ENCODE data around the gene PTCRA.

Gene PTCRA

GRCh38 chr6:42914546-42914945 is 1.3 kb upstream of the PTCRA start:
- H3K4me3 ChIP-seq (ENCODE audit: low read depth, low read length), result no peak overlapping the region
- TF ChIP-seq, protein P1, sequence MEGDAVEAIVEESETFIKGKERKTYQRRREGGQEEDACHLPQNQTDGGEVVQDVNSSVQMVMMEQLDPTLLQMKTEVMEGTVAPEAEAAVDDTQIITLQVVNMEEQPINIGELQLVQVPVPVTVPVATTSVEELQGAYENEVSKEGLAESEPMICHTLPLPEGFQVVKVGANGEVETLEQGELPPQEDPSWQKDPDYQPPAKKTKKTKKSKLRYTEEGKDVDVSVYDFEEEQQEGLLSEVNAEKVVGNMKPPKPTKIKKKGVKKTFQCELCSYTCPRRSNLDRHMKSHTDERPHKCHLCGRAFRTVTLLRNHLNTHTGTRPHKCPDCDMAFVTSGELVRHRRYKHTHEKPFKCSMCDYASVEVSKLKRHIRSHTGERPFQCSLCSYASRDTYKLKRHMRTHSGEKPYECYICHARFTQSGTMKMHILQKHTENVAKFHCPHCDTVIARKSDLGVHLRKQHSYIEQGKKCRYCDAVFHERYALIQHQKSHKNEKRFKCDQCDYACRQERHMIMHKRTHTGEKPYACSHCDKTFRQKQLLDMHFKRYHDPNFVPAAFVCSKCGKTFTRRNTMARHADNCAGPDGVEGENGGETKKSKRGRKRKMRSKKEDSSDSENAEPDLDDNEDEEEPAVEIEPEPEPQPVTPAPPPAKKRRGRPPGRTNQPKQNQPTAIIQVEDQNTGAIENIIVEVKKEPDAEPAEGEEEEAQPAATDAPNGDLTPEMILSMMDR (IDR thresholded peaks at IDR 0.05; ENCODE audit: low read depth, low read length), result no peak

GRCh38 chr6:42916288-42916687 is 435 bp downstream of the PTCRA start:
- H3K4me3 ChIP-seq (ENCODE audit: low read depth, low read length), result no peak overlapping the region

DNA sequence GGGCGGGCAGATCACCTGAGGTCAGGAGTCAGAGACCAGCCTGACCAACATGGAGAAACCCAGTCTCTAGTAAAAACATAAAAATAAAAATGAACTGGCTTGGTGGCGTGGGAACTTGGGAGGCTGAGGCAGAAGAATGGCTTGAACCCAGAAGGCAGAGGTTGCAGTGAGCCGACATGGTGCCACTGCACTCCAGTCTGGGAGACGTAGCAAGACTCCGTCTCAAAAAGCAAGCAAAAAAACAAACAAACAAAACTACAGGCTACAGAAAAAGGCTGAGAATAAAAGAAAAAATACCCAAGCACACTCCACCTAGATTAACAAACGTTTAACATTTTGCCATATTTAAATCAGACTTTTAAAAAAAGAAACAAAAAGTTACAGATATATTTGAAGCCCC is 5.9 kb downstream of the PTCRA start:
- TF ChIP-seq, protein P1 (IDR thresholded peaks at IDR 0.05; ENCODE audit: low read depth, low read length), result no peak
- no peak overlapping the region for H3K4me3 ChIP-seq (ENCODE audit: low read depth, low read length)

More at GRCh38 chr6:42916288-42916687, 435 bp downstream of the PTCRA start:
- TF ChIP-seq, protein P1 (IDR thresholded peaks at IDR 0.05; ENCODE audit: low read depth, low read length), result no peak

DNA sequence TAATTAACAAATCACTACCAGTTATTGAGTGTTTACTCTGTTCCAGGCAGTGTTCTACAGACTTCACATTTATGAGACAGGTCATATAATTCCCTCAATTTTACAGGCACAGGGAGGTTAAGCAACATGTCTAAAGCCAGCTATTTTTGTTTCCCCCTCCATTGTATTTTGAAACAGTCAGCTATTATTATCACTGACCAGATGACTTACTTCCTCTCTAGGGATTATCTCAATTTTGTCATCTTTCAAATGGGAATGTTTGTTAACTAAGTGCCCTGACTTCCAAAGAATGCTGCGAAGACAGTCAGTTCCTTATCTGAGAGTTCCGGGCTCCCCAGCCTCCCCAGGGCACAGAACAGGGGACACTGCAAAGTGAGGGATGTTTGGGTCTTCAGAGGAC is 7.8 kb downstream of the PTCRA start:
- TF ChIP-seq, protein P1 (IDR thresholded peaks at IDR 0.05; ENCODE audit: low read depth, low read length), result no peak
- no peak overlapping the region for H3K4me3 ChIP-seq (ENCODE audit: low read depth, low read length)

- no peak overlapping the region for H3K4me3 ChIP-seq (ENCODE audit: low read depth, low read length)
These were observed 9.5 kb downstream of the PTCRA start for GRCh38 chr6:42925248-42925857.

DNA sequence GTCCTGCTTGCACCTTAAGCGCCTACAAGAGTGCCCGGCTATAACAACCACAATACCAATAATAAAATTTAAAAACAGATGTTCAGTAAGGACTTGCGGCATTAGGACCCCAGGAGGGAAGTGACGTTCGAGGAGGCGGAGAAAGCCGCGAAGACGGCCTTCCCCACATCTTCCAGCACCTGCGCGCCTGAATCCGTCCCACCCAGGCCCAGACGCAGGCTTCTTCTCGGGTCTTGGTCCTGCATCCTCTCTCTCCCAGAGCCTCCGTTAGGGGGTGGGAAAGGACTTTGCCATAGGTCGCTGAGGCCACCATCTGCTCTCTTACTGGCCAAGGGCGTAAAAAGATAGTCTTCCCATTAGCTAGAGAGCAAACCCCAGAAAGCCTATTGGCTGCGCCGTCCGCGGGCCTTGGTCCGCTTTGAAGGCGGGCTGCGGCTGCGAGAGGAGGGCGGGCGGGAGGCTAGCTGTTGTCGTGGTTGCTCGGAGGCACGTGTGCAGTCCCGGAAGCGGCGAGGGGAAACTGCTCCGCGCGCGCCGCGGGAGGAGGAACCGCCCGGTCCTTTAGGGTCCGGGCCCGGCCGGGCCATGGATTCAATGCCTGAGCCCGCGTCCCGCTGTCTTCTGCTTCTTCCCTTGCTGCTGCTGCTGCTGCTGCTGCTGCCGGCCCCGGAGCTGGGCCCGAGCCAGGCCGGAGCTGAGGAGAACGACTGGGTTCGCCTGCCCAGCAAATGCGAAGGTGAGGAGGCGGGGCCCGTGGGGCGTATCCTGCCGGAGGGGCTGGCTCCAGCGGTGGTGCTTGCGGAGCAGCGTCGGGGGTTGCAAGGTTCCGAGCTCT is 13.3 kb downstream of the PTCRA start, which contains the start of gene CNPY3:
TSS of gene CNPY3 (plus strand) at position 495 of the 835 bp plus-strand sequence. CDS start at position 586, 91 bp downstream.
- peak within 1 kb of the TSS; percentile 76 for H3K4me3 ChIP-seq (ENCODE audit: low read depth, low read length)
- TF ChIP-seq, protein P1 (IDR thresholded peaks at IDR 0.05; ENCODE audit: low read depth, low read length), result no peak

More at GRCh38 chr6:42925248-42925857, 9.5 kb downstream of the PTCRA start:
- TF ChIP-seq, protein P1 (IDR thresholded peaks at IDR 0.05; ENCODE audit: low read depth, low read length), result no peak

- H3K4me3 ChIP-seq (ENCODE audit: low read depth, low read length), result peak overlapping the region; percentile 76
- TF ChIP-seq, protein P1 (IDR thresholded peaks at IDR 0.05; ENCODE audit: low read depth, low read length), result no peak
These were observed 14.0 kb downstream of the PTCRA start for GRCh38 chr6:42929821-42930360.

Measured in WI38 (cell line).